Heart left ventricle (tissue), 16 donors: ENCODE measurements around the gene KNSTRN. TPM values are rescaled to one million over a fixed set of nuclear protein-coding genes. Genes with fewer than 3 reads are reported as not detected.
A peak's percentile ranks its signal among the peaks of the same experiment; 100 is the strongest.

ENCODE experiments used
- ATAC-seq, 4 donors: fragments of 200-7000 bp; cut with Tn5 transposase; one replicate each; pipeline ENCODE4 v1.9.1; 2020 to 2022; ENCODE audit warnings: moderate library complexity in 4 of 4, mild to moderate bottlenecking in 3 of 4, moderate number of reproducible peaks in 1 of 4
- DNase-seq, 5 donors: peaks; one replicate each; pipeline ENCODE4 v3.0.0-alpha.2; 2020
- H3K27ac ChIP-seq, 12 donors: fragments of 200-600 bp; sonication (generic) in 4 of 12; one replicate each; pipeline versions ENCODE4 v1.5.0 to v1.8.0; 2016 to 2022; ENCODE audit warnings: mild to moderate bottlenecking in 2 of 12
- H3K27me3 ChIP-seq, 9 donors: fragments of 200-600 bp; sonication (generic) in 2 of 9; one replicate each; pipeline versions ENCODE4 v1.5.1 to v1.8.0; 2016 to 2022; ENCODE audit warnings: mild to moderate bottlenecking in 3 of 9
- H3K36me3 ChIP-seq, 9 donors: fragments of 200-600 bp; sonication (generic) in 2 of 9; one replicate each; pipeline versions ENCODE4 v1.5.0 to v1.8.0; 2018 to 2022; ENCODE audit warnings: mild to moderate bottlenecking in 2 of 9
- H3K4me1 ChIP-seq, 12 donors: fragments of 200-600 bp; sonication (generic) in 4 of 12; one replicate each; pipeline versions ENCODE4 v1.5.0 to v1.8.0; 2016 to 2022; ENCODE audit warnings: mild to moderate bottlenecking in 3 of 12
- H3K4me3 ChIP-seq, 12 donors: fragments of 200-600 bp; sonication (generic) in 4 of 12; one replicate each; pipeline versions ENCODE4 v1.5.0 to v1.8.0; 2017 to 2022; ENCODE audit warnings: mild to moderate bottlenecking in 9 of 12, moderate library complexity in 4 of 12
- H3K9me3 ChIP-seq, 12 donors: fragments of 200-600 bp; sonication (generic) in 4 of 12; one replicate each; pipeline versions ENCODE4 v1.5.0 to v1.8.0; 2016 to 2022; ENCODE audit warnings: mild to moderate bottlenecking in 1 of 12
- CTCF ChIP-seq, 12 donors: fragments of 200-600 bp; sonication (generic) in 4 of 12; IDR thresholded peaks; one replicate each; pipeline versions ENCODE4 v1.5.0 to v1.8.0; 2018 to 2022; ENCODE audit warnings: antibody characterized with exemption in 12 of 12, mild to moderate bottlenecking in 5 of 12
- POLR2A ChIP-seq, 2 donors: fragments of 450-650 bp; IDR thresholded peaks; one replicate each; pipeline ENCODE4 v1.6.1; 2017; ENCODE audit warnings: antibody characterized with exemption in 2 of 2, mild to moderate bottlenecking in 2 of 2, moderate library complexity in 2 of 2
- WGBS, 4 donors: extraction: QIAGEN DNeasy Blood & Tissue Kit in 2 of 4; methylation state at CpG; one replicate each; pipeline versions ENCODE4 v1.1.5 to v1.1.7; 2013 to 2018; 5-methylcytosine and 5-hydroxymethylcytosine counted together
- intact Hi-C, 10 donors: fragments of 100-400 bp; cut with DNase I; formaldehyde crosslinking; loops; one replicate each; pipeline versions ENCODE4 v1.11.1 to v1.14.2; 2022
- polyA plus RNA-seq, 2 donors: library from polyadenylated mRNA; stranded (reverse); fragments of 200-250 nt; gene quantifications; one replicate each; pipeline ENCODE4 v1.2.3, GENCODE V29; 2013
- total RNA-seq, 9 donors: library from RNA; depleted of rRNA in 2 of 9; stranded (reverse); fragments of >200 nt in 2 of 9; fragmentation: NEBNext Ultra II Directional in 3 of 9; extraction: Animal tissue kit (Norgen Biotek cat#: 25700) in 3 of 9; gene quantifications; one replicate each; pipeline versions ENCODE4 v1.1.0 to v1.2.4, GENCODE V29; 2016 to 2023
- donor health status: ischemic (EF 13 %, LVEDD 7.1; RV severe dilation, severe dysfunction).
- donor health status: healthy with polysubstance abuse.
- donor health status: DM: no; HTN: yes; CAD: no.
- donor health status: DM: no; HTN: no; CAD: no.
- donor health status: ischemic (EF 25% LVEDD 6.9; RV normal size, moderate dysfunction).
- donor health status: ischemic (EF 25% LVEDD 5.7; RV mildly dilated, moderate dysfunction).
- donor health status: healthy.
- donor health status: DM: yes; HTN: yes; CAD: no.
- donor health status: ischemic (EF 35%, LVEDD 5.7; RV mildly dilated, moderate dysfunction).
- donor health status: nonischemic (EF 11% LVEDD 7.7; RV severe dilation, severe dysfunction).
- donor health status: DM: yes; HTN: yes; CAD: no.
- donor health status: PGD.
- donor health status: ischemic (EF 29% LVEDD 5.4; RV normal size, mild dysfunction).
- donor health status: nonischemic (EF 23%, LVEDD 6.1; RV moderate dilation, normal function).

KNSTRN gene
- total and polyA plus RNA-seq, 11 donors: 8.0 to 20.1 (median 9.9) TPM

- Histone ChIP-seq H3K27me3 (no peaks in the 10 kb centered on the region), H3K27ac (peak overlapping the region; percentile 94 to 100 (median 97)), H3K4me1 (peaks cover 30 to 95% (median 83%) of the 10 kb centered on the region in 12 donors), H3K4me3 (peak overlapping the region; percentile 24 to 63 (median 50)), H3K9me3 (no peaks in the 10 kb centered on the region), H3K36me3 (peaks cover 0 to 18% (median 6%) of the 10 kb centered on the region in 9 donors)
- DNase-seq (peak; percentile 90 to 94 (median 93)), ATAC-seq (peak; percentile 67 to 75 (median 72))
- intact Hi-C loops: loop anchor here in 8 of 10 donors (1.0 to 5.0 kb wide), 5 partner anchors 15 to 82 kb away; partner anchors contain the start of gene INAFM2 (in 2 of the 8)
- WGBS, 4 donors: 7 to 21% (median 14%) methylated on average over 2 to 14 of the region's 14 CpGs
- TF ChIP-seq CTCF (IDR thresholded peaks at IDR 0.05) (peak in 2 of 12 donors; percentile 13 to 23), POLR2A (IDR thresholded peaks at IDR 0.05) (no peak)
Measured at GRCh38 chr15:40340038-40340739, 42.3 kb upstream of the KNSTRN start.

- Histone ChIP-seq H3K4me1 (peaks cover 30 to 88% (median 78%) of the 10 kb centered on the region in 12 donors), H3K27me3 (no peaks in the 10 kb centered on the region), H3K27ac (peak within 1 kb of the TSS; percentile 94 to 100 (median 97)), H3K9me3 (no peaks in the 10 kb centered on the region), H3K4me3 (peak within 1 kb of the TSS; percentile 24 to 63 (median 50)), H3K36me3 (peaks cover 0 to 13% (median 0%) of the 10 kb centered on the region in 9 donors)
- TF ChIP-seq POLR2A (IDR thresholded peaks at IDR 0.05): peak in 1 of 2 donors; percentile 73
- no peak for TF ChIP-seq CTCF (IDR thresholded peaks at IDR 0.05)
- intact Hi-C loops: loop anchor here in 8 of 10 donors (1.0 to 5.0 kb wide), 5 partner anchors 16 to 81 kb away; partner anchors contain the start of gene INAFM2 (in 2 of the 8)
- peak; percentile 92 to 94 (median 93) for DNase-seq
- peak; percentile 67 to 75 (median 72) for ATAC-seq
- 10 to 22% (median 12%) methylated on average over 14 to 17 of the region's 17 CpGs for WGBS, 4 donors
Measured at GRCh38 chr15:40340740-40341400, 41.7 kb upstream of the KNSTRN start, which contains the start of gene CCDC9B. Gene CCDC9B (minus strand): TSS chr15:40340939. CDS start chr15:40340819, 120 bp downstream.

- Histone ChIP-seq H3K9me3 (no peaks in the 10 kb centered on the region), H3K27ac (peak overlapping the region in 11 of 12 donors; percentile 68 to 100 (median 97)), H3K36me3 (no peaks in the 10 kb centered on the region), H3K4me1 (peaks cover 24 to 70% (median 61%) of the 10 kb centered on the region in 12 donors), H3K27me3 (no peaks in the 10 kb centered on the region), H3K4me3 (no peak overlapping the region)
- 44 to 73% (median 60%) methylated on average over 6 to 7 of the region's 7 CpGs for WGBS, 4 donors
- TF ChIP-seq POLR2A (IDR thresholded peaks at IDR 0.05) (no peak), CTCF (IDR thresholded peaks at IDR 0.05) (no peak)
- intact Hi-C loops: loop anchor here in 5 of 10 donors (5.0 kb wide), 1 partner anchor 80 kb away; no protein-coding TSS in a partner anchor
- ATAC-seq: no peak
- DNase-seq: peak in 2 of 5 donors; percentile 20 to 26
Measured at GRCh38 chr15:40342416-40343320, 39.9 kb upstream of the KNSTRN start.
